ENCODE results near the gene C19orf47.

DNA sequence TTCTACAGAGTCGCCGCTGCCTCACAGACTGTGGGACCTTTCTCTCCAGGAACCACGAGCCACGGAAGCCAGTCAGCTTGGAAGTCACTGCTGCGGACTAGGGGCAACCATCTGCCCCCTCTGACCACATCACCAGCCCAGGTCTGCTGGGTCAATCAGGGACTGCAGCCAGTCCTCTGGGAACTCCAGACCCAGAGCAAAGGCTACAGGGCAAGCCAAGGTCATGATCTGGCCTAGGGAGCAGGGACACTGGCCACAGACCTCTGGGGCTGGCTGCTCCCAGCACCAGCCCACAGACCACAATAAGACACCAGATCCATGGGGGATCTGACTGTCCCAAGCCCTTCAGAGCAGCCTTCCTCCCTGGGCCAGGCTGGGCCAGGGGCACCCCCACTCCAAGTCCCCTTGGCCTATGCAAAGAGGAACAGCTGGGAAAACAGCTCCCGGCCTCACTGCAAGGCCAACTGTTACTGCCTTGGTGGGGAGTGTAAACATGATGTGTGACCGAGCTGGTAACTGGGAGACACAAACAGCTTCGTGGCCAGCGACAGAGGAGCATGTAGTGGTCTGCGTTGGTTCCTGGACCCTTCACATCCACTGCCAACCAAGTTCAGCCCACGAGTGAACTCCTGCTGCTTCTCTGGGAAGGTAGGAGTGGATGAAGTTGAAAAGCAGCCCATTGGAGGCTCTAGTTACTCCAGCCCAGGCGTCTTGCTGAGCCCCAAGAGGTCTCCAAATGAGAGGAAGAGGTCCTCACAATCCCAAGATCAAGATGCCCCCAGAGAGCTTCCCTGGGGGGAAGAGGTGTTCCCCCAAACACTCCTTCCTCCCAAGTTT lies 64.6 kb downstream of the C19orf47 start:
- no peak for TF ChIP-seq CTCF (IDR thresholded peaks at IDR 0.05)
- no peak for TF ChIP-seq EZH2phosphoT487 (IDR thresholded peaks at IDR 0.05)

All from neural progenitor cell (in vitro differentiated cells).